GM18520 (cell line): ENCODE data around the gene PHC2.

Source experiments
- ATAC-seq: cut with Tn5 transposase; IDR thresholded peaks from one replicate; pipeline ENCODE4 v1.9.1; 2021; ENCODE audit not compliant: unreplicated experiment

The PHC2 gene

DNA sequence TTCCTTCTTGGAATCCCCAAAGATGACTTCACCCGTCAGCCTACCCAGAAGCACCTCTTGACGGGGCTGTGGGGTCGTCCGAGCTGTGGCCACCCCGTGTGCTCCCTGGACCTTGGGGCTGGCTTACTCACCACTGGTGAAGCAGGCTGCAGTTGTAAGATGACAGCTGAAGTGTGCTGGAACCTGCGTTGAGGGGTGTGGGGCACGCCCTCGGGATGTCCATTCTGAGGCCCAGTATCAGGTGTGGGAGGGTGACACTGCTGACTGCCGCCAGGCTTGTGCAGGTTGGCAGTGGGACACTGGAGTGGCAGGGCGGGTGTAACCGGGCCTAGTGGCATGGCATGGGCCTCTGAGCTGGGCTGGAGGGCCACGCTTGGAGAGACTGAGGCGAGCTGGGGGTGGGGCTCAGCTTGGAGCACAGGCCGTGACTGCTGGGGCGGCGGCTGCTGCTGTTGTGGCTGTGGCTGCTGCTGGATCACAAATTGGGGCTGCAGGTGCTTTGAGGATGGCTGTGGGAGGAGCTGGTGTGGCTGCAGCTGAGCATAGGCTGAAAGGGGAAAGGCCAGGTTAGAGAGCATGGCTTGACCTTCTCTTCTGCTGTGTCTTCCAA, 76.1 kb downstream of the PHC2 start:
- no peak for ATAC-seq

DNA sequence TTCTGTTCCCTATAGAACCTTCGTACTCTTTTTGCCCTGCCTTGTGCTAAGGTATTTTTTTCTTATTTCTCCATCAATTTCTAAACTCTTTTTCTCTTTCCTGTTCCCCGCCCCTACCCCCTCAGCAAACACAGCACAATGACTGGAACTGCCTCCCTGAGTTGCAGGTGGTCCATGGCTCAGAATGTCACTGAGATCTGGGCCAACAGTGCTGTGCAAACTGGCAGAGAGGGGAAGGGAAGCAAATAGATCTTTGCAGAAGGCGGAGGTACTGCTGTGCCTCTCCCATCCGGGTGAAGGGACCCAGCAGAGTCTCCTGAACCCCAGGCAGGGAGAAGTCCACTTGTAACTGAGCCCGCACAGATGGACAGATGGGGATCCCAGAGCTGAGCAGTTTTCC, 77.4 kb downstream of the PHC2 start:
- ATAC-seq, result no peak

- ATAC-seq, result no peak
Observed at GRCh38 chr1:33351281-33351660, 79.6 kb downstream of the PHC2 start.

DNA sequence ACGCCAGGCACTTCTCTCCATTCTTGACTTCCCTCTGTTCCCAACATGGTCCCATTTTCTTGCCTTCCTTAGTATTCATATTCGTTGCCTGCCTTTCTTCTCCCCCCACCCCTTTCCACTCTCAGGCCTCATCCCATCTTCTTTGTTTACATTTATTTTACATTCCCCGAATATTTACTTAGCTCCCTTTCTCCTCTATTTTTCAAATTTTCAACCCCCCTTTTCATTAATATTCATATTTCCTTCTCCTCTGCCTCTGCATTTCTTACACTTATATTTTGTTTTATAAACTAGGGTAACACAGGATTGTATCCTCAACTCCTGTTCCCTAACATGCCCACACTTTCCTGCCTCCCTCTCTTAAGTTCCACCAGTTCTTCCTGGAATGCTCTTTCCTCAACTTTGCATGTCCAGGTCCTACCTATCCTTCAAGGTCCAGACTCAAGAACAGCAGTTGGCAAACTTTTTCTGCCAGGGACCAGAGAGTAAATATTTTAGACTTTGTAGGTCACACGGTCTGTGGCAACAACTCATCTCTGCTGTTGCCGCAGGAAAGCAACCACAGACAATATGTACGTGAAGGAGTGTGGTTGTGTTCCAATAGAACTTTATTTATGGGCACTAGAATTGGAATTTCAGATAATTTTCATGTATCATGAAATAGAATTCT, 80.1 kb downstream of the PHC2 start:
- no peak for ATAC-seq

- peak; percentile 57 for ATAC-seq
Observed at GRCh38 chr1:33349778-33350610, 80.9 kb downstream of the PHC2 start.

DNA sequence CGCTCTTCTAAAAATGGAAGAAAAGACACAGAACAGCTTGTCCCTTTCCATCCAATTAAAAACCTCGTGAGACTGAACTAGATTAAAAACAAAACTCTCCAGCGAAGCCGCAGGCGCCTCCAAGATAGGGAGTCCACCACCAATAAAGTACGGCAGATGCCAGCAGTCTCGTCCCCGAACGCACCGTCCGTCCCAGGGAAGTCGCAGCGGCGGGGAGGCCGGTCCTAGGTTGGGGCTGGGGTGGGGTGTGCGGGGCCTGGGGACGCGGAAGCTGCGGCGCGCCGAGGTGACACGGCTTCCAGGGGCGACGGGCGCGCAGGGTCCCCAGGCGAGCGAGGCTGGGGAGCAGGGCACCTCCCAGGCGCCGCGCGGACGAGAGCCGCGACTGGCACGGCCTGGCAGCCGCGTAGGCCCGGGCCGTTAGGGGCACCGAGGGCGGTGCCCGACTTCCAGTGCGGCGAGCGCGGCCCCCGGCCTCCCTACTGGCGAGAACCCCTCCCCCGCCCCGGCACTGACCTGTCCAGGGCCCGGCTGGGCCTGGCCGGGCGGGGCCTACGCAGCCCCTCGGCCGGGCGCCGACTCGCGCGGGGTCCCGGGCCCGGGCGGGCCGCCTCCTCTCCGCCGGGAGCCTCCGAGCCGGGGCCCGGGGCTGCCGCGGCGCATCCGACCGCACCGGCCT, 81.7 kb downstream of the PHC2 start:
- no peak for ATAC-seq

GRCh38 chr1:33348676-33349080, 82.2 kb downstream of the PHC2 start:
- no peak for ATAC-seq

GRCh38 chr1:33348194-33348593, 82.7 kb downstream of the PHC2 start:
- no peak for ATAC-seq

GRCh38 chr1:33347650-33347992, 83.3 kb downstream of the PHC2 start:
- no peak for ATAC-seq

DNA sequence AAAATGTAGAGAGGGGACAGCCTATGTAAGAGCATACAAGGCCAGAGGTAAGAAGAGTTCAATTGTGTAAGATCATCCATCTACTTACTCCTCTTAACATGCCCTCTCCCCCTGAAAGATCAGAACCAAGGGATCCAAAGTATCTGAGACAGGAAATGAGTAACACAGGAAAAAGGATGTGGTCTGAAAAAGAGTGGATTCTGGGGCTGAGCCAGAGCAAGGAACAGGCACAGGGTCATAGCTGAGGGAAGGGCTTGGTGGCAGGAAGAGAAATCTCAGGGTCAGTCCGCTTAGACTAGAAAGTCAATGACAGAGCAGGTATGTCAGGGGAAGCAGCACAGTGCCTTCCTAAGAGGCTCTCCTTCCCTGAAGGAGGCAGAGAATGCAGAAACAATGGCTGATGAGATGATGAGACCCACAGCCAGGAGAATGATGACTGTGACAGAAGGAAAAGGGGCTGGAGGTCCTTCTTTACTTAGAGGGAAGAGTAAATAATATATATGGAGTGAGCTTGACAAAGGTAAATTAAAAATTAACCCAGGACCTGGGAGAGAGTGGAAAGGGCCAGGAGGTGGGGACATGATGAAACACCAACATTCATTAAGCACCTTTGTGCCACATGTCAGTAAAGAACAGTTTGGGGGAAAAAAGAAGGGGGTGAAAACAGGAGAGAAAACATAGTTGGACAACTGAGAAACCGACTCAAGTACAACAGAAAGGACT, 83.8 kb downstream of the PHC2 start:
- ATAC-seq, result no peak

DNA sequence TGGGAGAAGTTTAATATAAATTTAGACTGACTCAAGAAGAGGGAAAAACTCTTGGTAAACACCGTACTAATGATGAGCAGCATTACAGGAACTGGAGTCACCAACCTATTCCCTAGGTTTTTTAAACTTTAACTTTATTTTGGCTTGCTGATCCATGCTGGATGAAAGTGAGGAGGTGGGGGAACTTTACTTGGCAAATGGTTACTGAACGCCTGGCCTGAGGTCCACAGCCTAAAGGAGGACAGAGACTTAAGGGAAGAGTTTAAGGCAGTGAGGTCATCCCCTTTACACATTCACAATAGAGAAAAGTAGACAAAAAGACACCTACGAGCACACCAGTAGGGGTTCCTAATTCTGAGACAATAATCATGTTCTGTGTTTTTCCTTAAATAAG, 84.4 kb downstream of the PHC2 start:
- no peak for ATAC-seq

DNA sequence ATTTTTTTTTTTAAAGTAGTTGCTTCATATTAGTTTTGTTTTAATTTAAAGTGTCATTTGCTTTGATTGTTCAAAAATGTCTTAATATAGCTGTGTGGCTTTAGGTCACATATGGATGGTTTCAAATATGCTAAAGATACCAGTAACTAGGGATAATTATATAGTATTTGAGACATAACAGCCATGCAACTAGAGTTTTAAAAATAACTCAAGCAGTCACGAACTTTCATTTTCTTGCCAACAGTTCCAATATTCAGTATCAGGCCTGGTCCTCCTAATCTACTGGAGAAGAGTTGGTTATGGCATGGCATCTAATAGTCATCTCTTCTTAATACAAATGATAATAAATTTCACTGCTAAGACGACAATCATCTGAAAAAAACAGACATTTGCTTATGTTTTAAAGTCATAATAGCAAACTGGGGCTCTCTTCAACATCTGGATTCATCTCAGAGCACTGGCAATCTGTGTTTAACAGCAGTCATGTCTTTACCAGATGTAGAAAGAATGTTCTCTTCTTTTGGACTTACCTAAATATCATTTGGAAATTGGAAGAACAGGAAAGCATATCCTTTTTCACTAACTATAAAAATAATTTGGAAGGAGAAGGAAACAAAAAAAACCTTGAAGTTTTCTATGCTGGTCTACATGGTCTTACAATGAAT, 85.9 kb downstream of the PHC2 start:
- no peak for ATAC-seq

GRCh38 chr1:33343539-33343938, 87.4 kb downstream of the PHC2 start:
- ATAC-seq, result no peak

DNA sequence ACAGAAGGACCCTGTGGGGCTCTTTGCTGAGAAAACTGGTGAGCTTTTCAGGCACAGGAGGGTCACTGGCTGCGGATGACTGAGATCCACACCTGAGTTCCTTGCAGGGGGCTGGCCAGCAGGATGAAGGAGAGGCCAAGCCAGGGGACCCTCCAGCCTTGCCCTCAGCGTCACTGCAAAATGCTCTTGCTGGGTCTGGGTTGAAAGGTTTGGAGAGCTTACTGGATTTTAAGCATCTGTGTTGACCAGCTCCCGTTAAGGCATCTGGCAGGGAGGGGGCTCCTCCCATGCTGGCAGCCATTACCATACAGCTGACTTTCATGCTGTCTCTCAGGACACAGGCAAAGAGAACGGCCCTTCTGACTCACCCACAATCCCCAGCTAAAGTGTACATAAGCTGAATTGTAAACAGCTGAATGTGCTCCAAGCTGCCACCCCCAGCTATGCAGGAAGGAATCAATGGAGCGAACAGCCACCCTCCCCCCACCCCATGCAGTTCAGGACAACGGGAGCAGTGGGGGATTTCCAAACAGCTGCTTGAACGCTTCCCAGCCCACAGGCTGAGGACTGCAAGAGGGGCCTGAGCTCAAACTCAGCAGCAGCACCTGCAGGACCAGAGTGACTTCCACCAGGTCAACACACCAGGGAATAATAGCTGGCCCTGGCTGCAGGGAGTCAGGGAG, 88.7 kb downstream of the PHC2 start:
- no peak for ATAC-seq

GRCh38 chr1:33341190-33341589, 89.7 kb downstream of the PHC2 start:
- no peak for ATAC-seq

DNA sequence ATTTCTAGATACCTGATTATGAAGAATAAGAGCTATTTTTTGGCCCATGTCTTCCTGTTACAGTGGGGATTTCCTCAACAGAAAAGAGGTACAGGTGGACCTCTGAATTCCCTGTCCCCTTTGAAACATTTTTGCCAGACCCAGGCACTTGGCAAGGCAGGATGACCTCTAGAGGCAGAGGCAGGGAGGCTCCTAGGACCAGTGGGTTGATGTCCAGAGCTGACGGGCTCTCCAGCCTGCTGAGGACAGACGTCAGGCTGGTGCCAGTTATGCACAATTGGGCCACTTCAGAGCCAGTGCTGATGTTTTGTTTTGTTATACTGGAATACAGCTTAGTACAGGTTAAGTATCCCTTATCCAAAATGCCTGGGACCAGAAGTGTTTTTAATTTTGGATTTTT, 91.5 kb downstream of the PHC2 start:
- no peak for ATAC-seq

- no peak for ATAC-seq
Observed at GRCh38 chr1:33338440-33339211, 92.3 kb downstream of the PHC2 start.

DNA sequence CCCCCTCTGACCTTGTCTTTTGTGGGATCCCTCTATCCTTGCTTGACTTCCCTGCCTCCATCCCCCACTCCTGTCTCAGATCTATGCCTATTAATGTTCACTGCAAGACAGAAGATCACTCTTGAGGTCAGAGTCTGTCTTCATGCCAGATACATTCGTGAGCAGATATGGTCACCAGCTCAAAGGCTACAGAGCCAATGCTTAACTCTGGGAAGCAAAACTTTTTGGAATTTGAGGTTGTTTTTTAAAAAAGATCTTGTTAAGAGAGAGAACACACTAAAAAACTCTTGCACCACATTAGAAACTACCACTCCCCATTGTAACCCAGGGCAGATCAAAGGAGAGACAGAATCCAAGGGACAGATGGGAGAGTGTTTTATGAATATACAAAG, 92.9 kb downstream of the PHC2 start:
- no peak for ATAC-seq

GRCh38 chr1:33337441-33337840, 93.5 kb downstream of the PHC2 start:
- ATAC-seq, result no peak
